Sigmoid colon (tissue), 4 donors: ENCODE data around the gene PCDH15.

Experiments used
- CTCF ChIP-seq, 4 experiments: fragments of 450-650 bp in 3 of 4; fragments of 200-600 bp in 1 of 4; IDR thresholded peaks; one replicate each; pipeline ENCODE4 v1.5.1; 2016 to 2019; ENCODE audit warnings: antibody characterized with exemption in 4 of 4, mild to moderate bottlenecking in 3 of 4, moderate library complexity in 2 of 4
- EP300 ChIP-seq, 4 donors: sonication (generic); formaldehyde crosslinking; IDR thresholded peaks; one replicate each; pipeline ENCODE4 v1.6.1; 2017; ENCODE audit warnings: antibody characterized with exemption in 4 of 4
- POLR2A ChIP-seq, 2 donors: fragments of 450-650 bp; IDR thresholded peaks; one replicate each; pipeline ENCODE4 v1.6.1; 2016; ENCODE audit warnings: antibody characterized with exemption in 2 of 2, mild to moderate bottlenecking in 2 of 2, moderate library complexity in 2 of 2
- POLR2AphosphoS5 ChIP-seq, 4 donors: sonication (generic); formaldehyde crosslinking; IDR thresholded peaks; one replicate each; pipeline ENCODE4 v1.6.1; 2017; ENCODE audit warnings: antibody characterized with exemption in 4 of 4

- TF ChIP-seq POLR2A (IDR thresholded peaks at IDR 0.05) (no peak), CTCF (IDR thresholded peaks at IDR 0.05) (no peak), POLR2AphosphoS5 (IDR thresholded peaks at IDR 0.05) (no peak), EP300 (IDR thresholded peaks at IDR 0.05) (no peak)
These were observed 908.0 kb downstream of the PCDH15 start for GRCh38 chr10:53893061-53893460.
